HCEC 1CT (cell line): ENCODE results near the gene LIPE.

ENCODE experiments used
- DNase-seq: peaks from one replicate; pipeline ENCODE4 v3.0.0-alpha.2; 2017

Gene LIPE

DNA sequence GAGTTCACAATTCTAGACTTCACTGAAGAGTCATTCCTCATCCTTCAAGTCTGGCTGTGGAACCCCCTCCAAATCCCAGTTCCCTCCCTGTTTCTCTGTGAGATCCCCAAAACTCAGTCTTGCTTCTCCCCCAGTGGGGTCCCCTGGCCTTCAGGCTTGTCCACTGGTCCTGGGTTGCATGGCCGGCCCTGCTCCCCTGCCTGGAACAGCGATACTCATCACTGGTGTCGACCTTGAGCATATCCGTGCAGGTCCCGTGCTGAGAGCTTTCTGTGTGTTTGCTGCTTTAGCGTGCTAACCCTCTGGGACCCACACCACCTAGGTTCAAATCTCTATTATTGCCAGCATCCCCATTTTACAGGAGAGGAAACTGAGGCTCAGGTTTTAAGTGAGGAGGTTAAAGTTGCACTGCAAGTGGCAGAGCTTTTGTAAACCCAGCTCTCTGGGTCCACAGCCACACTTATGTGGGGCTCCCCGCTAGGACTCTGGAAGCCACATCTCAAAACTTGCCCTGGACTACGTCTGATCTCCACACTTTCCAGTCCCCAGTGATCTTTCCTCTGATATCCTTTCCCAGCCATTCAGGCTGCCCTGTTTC, 15.5 kb downstream of the LIPE start:
- no peak for DNase-seq

DNA sequence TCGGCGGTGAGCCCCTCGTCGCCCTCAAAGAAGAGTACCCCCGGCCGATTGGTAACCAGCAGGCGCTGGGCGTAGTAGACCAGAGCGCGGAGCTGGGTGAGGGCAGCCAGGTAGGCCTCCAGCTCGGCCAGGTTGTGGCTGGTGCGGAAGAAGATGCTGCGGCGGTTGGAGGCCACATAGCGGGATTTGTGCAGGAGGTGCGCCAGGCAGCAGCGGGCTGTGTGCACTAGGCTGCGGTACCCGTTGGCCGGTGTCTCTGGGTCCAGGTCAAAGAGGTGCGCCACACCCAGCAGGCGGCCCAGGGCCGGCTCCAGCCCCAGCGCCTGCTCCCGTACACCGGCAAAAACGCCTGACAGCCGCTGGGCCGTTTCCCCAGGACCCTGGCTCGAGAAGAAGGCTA, 16.8 kb downstream of the LIPE start:
- DNase-seq: no peak

GRCh38 chr19:42409477-42409876, 17.7 kb downstream of the LIPE start:
- DNase-seq: no peak

DNA sequence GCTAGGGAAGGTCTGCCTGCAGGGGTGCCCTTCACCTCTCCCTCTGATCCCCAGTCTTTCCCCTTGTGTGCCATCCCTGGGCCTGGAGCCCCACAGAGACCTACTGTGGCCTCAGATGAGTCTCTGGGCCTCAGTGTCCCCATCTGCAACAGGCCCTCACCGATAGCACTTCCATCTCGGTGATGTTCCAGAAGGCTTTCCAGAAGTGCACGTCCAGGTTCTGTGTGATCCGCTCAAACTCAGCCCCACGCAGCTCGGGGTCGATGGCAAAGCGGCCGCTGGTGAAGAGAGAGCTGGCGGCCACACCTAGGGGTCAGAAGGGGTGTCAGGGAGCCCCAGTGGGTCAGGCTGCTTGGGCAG, 19.4 kb downstream of the LIPE start:
- no peak for DNase-seq

GRCh38 chr19:42407085-42407815, 19.9 kb downstream of the LIPE start:
- DNase-seq: no peak

DNA sequence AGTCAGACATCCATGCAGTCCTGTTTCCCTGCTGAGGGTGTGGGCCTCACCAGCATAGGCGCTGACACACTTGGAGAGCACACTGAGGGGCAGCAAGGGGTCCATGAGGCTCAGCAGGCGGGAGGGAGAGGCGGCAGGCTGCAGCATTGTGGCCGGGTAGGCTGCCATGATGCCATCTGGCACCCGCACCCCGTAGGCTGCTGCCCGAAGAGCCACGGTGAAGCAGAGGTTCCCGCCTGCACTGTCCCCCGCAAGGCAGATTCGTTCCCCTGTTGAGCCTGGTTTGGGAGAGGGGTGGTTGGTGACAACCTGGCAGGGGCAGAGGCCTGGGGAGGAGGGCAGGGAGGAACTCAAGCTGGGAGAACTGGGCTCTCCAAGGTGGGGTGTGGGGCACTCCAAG, 21.1 kb downstream of the LIPE start:
- no peak for DNase-seq

GRCh38 chr19:42403586-42403985, 23.6 kb downstream of the LIPE start:
- DNase-seq: no peak

- no peak for DNase-seq
These were observed 24.6 kb downstream of the LIPE start for GRCh38 chr19:42402376-42403116.

DNA sequence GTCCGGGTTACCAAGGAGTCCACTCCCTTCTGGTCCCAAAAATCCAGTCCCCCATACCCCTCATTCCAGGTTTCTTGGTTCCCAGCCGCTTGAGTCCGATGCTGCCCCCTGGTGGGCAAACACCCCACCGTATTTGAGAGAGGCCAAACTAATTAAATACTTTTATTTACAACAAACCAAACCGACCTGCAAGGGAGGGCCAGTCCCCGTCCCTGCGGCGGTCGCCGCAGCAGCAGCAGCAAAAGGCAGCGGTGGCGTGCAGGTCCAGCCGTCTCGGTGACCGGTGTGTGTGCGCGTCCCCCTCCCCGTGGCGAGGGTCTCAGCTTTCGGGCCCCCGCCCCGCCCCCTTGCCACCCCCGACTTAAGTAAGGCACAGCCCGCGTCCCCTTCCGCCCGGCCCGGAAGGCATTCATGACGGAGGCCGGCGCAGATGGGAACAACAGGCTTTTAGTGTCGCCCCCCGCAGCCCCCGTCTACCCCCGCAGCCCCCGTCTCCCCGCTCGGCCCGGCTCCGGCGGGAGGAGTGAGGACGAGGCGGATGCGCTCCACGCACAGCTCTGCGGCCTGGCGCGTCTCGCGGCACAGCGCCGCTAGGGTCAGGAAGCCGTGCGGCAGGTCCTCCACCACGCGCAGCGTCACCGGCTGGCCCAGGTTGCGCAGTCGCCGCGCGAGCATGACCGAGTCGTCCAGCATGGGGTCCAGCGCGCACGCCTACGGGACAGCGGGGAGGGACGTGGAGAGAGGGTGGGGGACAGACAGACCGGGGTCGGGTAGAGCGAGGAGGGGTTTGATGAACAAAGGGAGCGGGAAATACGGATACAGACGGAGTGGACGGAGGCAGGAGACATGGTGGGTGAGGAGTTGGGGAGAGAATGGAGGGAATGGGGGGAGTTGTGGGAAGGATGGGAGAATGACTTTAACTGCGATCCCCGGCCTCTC, 25.6 kb downstream of the LIPE start:
- DNase-seq: peak; percentile 57

DNA sequence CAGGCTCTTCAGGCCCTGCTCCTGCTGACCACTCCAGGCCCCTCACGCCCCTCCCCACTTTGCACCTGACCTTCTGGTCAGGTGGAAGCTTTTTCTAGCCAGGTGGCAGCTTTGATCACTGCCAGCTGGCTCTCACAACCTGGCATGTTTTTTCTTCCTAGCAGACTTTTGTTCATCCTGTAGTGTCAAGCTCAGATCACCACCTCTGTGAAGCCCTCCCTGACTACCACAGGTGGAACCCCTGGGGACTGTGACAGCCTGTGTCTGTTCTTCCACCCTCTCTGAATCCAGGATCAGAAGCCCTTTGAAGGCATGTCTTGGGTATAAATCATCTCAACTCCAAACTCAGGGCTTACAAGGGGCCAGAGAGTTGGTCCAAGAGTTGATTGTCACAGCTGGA, 26.8 kb downstream of the LIPE start:
- no peak for DNase-seq

GRCh38 chr19:42397263-42398166, 29.7 kb downstream of the LIPE start:
- DNase-seq: no peak

- DNase-seq: peak; percentile 97
These were observed 30.6 kb downstream of the LIPE start for GRCh38 chr19:42396381-42397262.

GRCh38 chr19:42394751-42395150, 32.4 kb downstream of the LIPE start:
- no peak for DNase-seq

- DNase-seq: no peak
These were observed 35.0 kb downstream of the LIPE start for GRCh38 chr19:42392165-42392564.

- no peak for DNase-seq
These were observed 37.3 kb downstream of the LIPE start, which contains the start of gene CNFN for GRCh38 chr19:42389899-42390298. Gene CNFN, minus strand, starts transcription at chr19:42390297. Its CDS starts 1,260 bp downstream, at chr19:42389037.

- DNase-seq: no peak
These were observed 38.2 kb downstream of the LIPE start for GRCh38 chr19:42388851-42389489.

GRCh38 chr19:42386974-42387707, 40.0 kb downstream of the LIPE start:
- peak; percentile 37 for DNase-seq

DNA sequence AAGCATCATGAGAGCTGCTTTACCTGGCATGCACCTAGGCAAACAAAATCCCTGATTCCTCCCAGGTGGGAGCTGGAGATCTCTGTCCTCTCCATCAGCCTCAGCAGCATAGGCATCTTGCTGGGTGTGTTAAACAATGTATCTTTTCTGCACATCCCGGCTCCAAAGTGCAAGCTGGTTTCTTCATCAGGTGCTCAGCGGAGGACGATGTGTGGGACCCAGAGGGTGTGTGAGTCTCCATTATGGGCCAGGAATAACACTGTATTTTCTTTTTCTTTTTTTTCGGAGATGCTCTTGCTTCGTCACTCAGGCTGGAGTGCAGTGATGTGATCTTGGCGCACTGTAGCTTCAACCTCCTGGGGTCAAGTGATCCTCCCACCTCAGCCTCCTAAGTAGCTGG, 47.0 kb downstream of the LIPE start:
- DNase-seq: no peak
